Esophagus muscularis mucosa (tissue), 4 donors: ENCODE results near the gene SLC22A8.

Experiments used
- CTCF ChIP-seq, 3 experiments: fragments of 200-600 bp in 2 of 3; fragments of 450-650 bp in 1 of 3; sonication (generic) in 2 of 3; IDR thresholded peaks; one replicate each; pipeline ENCODE4 v1.5.1; 2017 to 2019; ENCODE audit warnings: antibody characterized with exemption in 3 of 3, mild to moderate bottlenecking in 2 of 3, moderate library complexity in 1 of 3
- EP300 ChIP-seq: sonication (generic); formaldehyde crosslinking; IDR thresholded peaks from one replicate; pipeline ENCODE4 v1.6.1; 2017; ENCODE audit warnings: antibody characterized with exemption
- POLR2AphosphoS5 ChIP-seq, 2 donors: sonication (generic); formaldehyde crosslinking; IDR thresholded peaks; one replicate each; pipeline ENCODE4 v1.6.1; 2017; ENCODE audit warnings: antibody characterized with exemption in 2 of 2

- TF ChIP-seq EP300 (no peak), CTCF (IDR thresholded peaks at IDR 0.05) (no peak), POLR2AphosphoS5 (IDR thresholded peaks at IDR 0.05) (no peak)
These were observed 56.1 kb downstream of the SLC22A8 start for GRCh38 chr11:62959422-62959980.
